GM12878 (cell line): ENCODE results near the gene NPS. TPM values are rescaled to one million over a fixed set of nuclear protein-coding genes. Genes with fewer than 3 reads are reported as not detected.

Source experiments
- ATAC-seq: fragments of 200-7000 bp; cut with Tn5 transposase; 3 replicates; pipeline ENCODE4 v1.9.1; 2020; ENCODE audit warnings: mild to moderate bottlenecking, moderate library complexity
- BruUV-seq: library from RNA; stranded (reverse); fragments of 400-500 nt; replicated peaks from 2 replicates; lab custom pipeline; 2021; lab: Mats Ljungman, UMichigan
- CTCF ChIA-PET: fragments of 300-600 bp; sonication (Branson Sonifier 250); formaldehyde crosslinking; extraction: SDS; loops from one replicate; lab custom pipeline; 2021; ENCODE audit warnings: inconsistent platforms; lab: Yijun Ruan, JAX
- POLR2A ChIA-PET: fragments of 350-600 bp; formaldehyde crosslinking; extraction: SDS; loops from one replicate; lab custom pipeline; 2021; ENCODE audit warnings: inconsistent platforms; lab: Charles Lee
- RAD21 ChIA-PET: fragments of 300-600 bp; sonication (Branson Sonifier 250); formaldehyde crosslinking; loops from one replicate; lab custom pipeline; 2023; ENCODE audit warnings: antibody characterized with exemption; ENCODE audit not compliant: unreplicated experiment; lab: Charles Lee
- SMC1A ChIA-PET: fragments of 300-600 bp; sonication (Branson Sonifier 250); formaldehyde crosslinking; loops from one replicate; lab custom pipeline; 2023; ENCODE audit not compliant: unreplicated experiment, uncharacterized antibody; lab: Charles Lee
- DNase-seq: peaks from one replicate; pipeline ENCODE4 v3.0.0-alpha.2; 2011; ENCODE audit warnings: low read depth, low spot score
- FAIRE-seq: peaks from 3 replicates; lab custom pipeline; 2011; peaks lifted over from hg19 to GRCh38; lab: Jason Lieb, UNC
- H2AFZ ChIP-seq: 2 replicates; pipeline ENCODE4 v1.6.0; 2011; ENCODE audit warnings: low read depth, low read length, control low read depth; ENCODE audit not compliant: control insufficient read depth
- H3K27ac ChIP-seq: 2 replicates; pipeline ENCODE4 v1.5.1; 2011; ENCODE audit warnings: control low read depth; ENCODE audit not compliant: control insufficient read depth, insufficient read depth
- H3K27me3 ChIP-seq, 2 experiments: replicated peaks in 1 of 2; 2 replicates each; pipeline versions ENCODE4 v1.6.0 to v1.6.1; 2011; ENCODE audit warnings: low read length in 1 of 2; ENCODE audit not compliant: control insufficient read depth in 2 of 2, insufficient read depth in 2 of 2
- H3K36me3 ChIP-seq, 2 experiments: 2 replicates each; pipeline ENCODE4 v1.5.1; 2011; ENCODE audit warnings: low read length in 1 of 2; ENCODE audit not compliant: control insufficient read depth in 2 of 2, insufficient read depth in 2 of 2
- H3K4me1 ChIP-seq: 2 replicates; pipeline ENCODE4 v1.6.1; 2011; ENCODE audit warnings: mild to moderate bottlenecking, low read length, moderate library complexity, mixed read lengths; ENCODE audit not compliant: control insufficient read depth, insufficient read depth
- H3K4me2 ChIP-seq: 2 replicates; pipeline ENCODE4 v1.6.0; 2011; ENCODE audit warnings: control low read depth; ENCODE audit not compliant: control insufficient read depth, insufficient read depth
- H3K4me3 ChIP-seq: fragments of 200-600 bp; sonication (generic); 2 replicates; pipeline ENCODE4 v1.5.1; 2016
- H3K79me2 ChIP-seq: 2 replicates; pipeline ENCODE4 v1.6.0; 2011; ENCODE audit warnings: low read length; ENCODE audit not compliant: control insufficient read depth, insufficient read depth
- H3K9ac ChIP-seq: 2 replicates; pipeline ENCODE4 v1.8.0; 2011; ENCODE audit warnings: low read length, control low read depth, mixed read lengths; ENCODE audit not compliant: control insufficient read depth, insufficient read depth
- H3K9me3 ChIP-seq: replicated peaks from 3 replicates; pipeline ENCODE4 v1.5.1; 2011; ENCODE audit warnings: mild to moderate bottlenecking, low read length; ENCODE audit not compliant: control insufficient read depth, insufficient read depth
- H4K20me1 ChIP-seq: 2 replicates; pipeline ENCODE4 v1.6.0; 2011; ENCODE audit not compliant: control insufficient read depth, insufficient read depth
- BCL11A ChIP-seq: IDR thresholded peaks from 2 replicates; pipeline ENCODE4 v1.6.1; 2011; ENCODE audit warnings: low read depth, low read length
- BCLAF1 ChIP-seq: fragments of 450-650 bp; IDR thresholded peaks from 2 replicates; pipeline ENCODE4 v1.6.1; 2017; ENCODE audit warnings: antibody characterized with exemption, mild to moderate bottlenecking, moderate library complexity
- BHLHE40 ChIP-seq, 2 experiments: fragments of 450-650 bp in 1 of 2; IDR thresholded peaks; 2 replicates each; pipeline ENCODE4 v1.6.1; 2011 to 2017; ENCODE audit warnings: low read depth in 2 of 2, borderline replicate concordance in 1 of 2, improper control_type of control experiment in 1 of 2, low read length in 1 of 2, mild to moderate bottlenecking in 1 of 2
- E2F4 ChIP-seq: IDR thresholded peaks from 2 replicates; pipeline ENCODE4 v1.6.1; 2012; ENCODE audit warnings: low read depth, low read length, improper control_type of control experiment
- IKZF1 ChIP-seq: fragments of 450-650 bp; conservative IDR thresholded peaks from 2 replicates; pipeline ENCODE4 v1.6.1; 2017; ENCODE audit warnings: antibody characterized with exemption, mild to moderate bottlenecking
- PAX8 ChIP-seq: fragments of 450-650 bp; IDR thresholded peaks from 2 replicates; pipeline ENCODE4 v1.6.1; 2017; ENCODE audit warnings: mild to moderate bottlenecking, moderate library complexity
- POLR2A ChIP-seq: IDR thresholded peaks from 2 replicates; pipeline ENCODE4 v1.6.1; 2011; ENCODE audit warnings: low read depth, mild to moderate bottlenecking, low read length
- TCF7 ChIP-seq: IDR thresholded peaks from 2 replicates; pipeline ENCODE4 v1.6.1; 2014; ENCODE audit warnings: antibody characterized with exemption, borderline replicate concordance
- WGBS: methylation state at CpG from one replicate; pipeline ENCODE4 v1.1.6; 2016; ENCODE audit warnings: low lambda C conversion rate; ENCODE audit not compliant: insufficient replicate concordance, insufficient coverage; ENCODE audit errors: missing lambda C conversion rate; 5-methylcytosine and 5-hydroxymethylcytosine counted together
- in situ Hi-C: fragments of 300-500 bp; cut with MboI; formaldehyde crosslinking; loops from 9 replicates; pipeline ENCODE4 v1.14.3; 2018; ENCODE audit warnings: mixed read lengths
- intact Hi-C: fragments of 100-400 bp; cut with micrococcal nuclease; formaldehyde crosslinking; loops from one replicate; pipeline ENCODE4 v1.14.2; 2022; ENCODE audit not compliant: unreplicated experiment
- polyA plus RNA-seq, 11 experiments: library from polyadenylated mRNA; depleted of rRNA in 4 of 11; unstranded in 6 of 11; stranded (reverse) in 5 of 11; fragments of >200 nt; fragmentation: Nextera tagmentation in 4 of 11; fragmentation: Illumina TruSeq in 1 of 11; extraction: Ambion mirVana in 4 of 11; extraction: Trizol in 1 of 11; gene quantifications; 1 replicate in 1 of 11; 2 replicates in 10 of 11; pipeline versions ENCODE4 v1.2.1 to v1.2.3, GENCODE V29; 2011 to 2016; ENCODE audit warnings: inconsistent platforms in 2 of 11, missing spikeins in 2 of 11, low read depth in 1 of 11
- total RNA-seq, 4 experiments: library from RNA; depleted of rRNA in 3 of 4; stranded (reverse); fragments of >200 nt in 3 of 4; fragmentation: Illumina TruSeq in 1 of 4; extraction: Trizol in 1 of 4; gene quantifications; 2 replicates each; pipeline versions ENCODE4 v1.2.1 to v1.2.3, GENCODE V29; 2013 to 2021

NPS gene
- total and polyA plus RNA-seq, 10 of the 15 experiments (the other 5 are each of a cell fraction or from before 2014, with no cell fraction given) = not detected

GRCh38 chr10:127571386-127571785 lies 22.3 kb downstream of the NPS start:
- H3K4me3 ChIP-seq = no peak overlapping the region
- SMC1A ChIA-PET = no interaction called here
- no peak for TF ChIP-seq BCL11A
- TF ChIP-seq BCLAF1 = no peak
- no peak for TF ChIP-seq BHLHE40 (IDR thresholded peaks at IDR 0.05; ENCODE audit: borderline replicate concordance in 1 of 2, low read depth in 2 of 2, low read length in 1 of 2)
- TF ChIP-seq IKZF1 = no peak
- no peak for TF ChIP-seq PAX8
- TF ChIP-seq TCF7 = no peak
- no peak for TF ChIP-seq E2F4
- TF ChIP-seq POLR2A = no peak
- TF ChIP-seq, all 136 proteins: peak for 0
- Histone ChIP-seq H3K4me1 (no peaks in the 10 kb centered on the region), H3K9ac (no peak overlapping the region), H4K20me1 (no peaks in the 10 kb centered on the region), H3K4me2 (no peak overlapping the region), H3K27me3 (no peaks in the 10 kb centered on the region), H2AFZ (no peak overlapping the region), H3K36me3 (no peaks in the 10 kb centered on the region), H3K79me2 (no peaks in the 10 kb centered on the region), H3K27ac (no peak overlapping the region), H3K9me3 (no peaks in the 10 kb centered on the region)
- DNase-seq (no peak), ATAC-seq (no peak), FAIRE-seq (no peak)
- in situ Hi-C loops = no loop called here
- ChIA-PET CTCF (no interaction called here), POLR2A (no interaction called here), RAD21 (no interaction called here)
- BruUV-seq = no TSS peak
- intact Hi-C loops = no loop called here
- 0% methylated on average over 1 of the region's 1 CpG for WGBS
